IPS DF 4.7 (cell line): Measurements from ENCODE around the gene COL1A2.

Experiments
- DNase-seq: peaks from one replicate; pipeline ENCODE4 v3.0.0-alpha.2; 2013; ENCODE audit warnings: low spot score; ENCODE audit errors: extremely low read depth

The COL1A2 gene

DNA sequence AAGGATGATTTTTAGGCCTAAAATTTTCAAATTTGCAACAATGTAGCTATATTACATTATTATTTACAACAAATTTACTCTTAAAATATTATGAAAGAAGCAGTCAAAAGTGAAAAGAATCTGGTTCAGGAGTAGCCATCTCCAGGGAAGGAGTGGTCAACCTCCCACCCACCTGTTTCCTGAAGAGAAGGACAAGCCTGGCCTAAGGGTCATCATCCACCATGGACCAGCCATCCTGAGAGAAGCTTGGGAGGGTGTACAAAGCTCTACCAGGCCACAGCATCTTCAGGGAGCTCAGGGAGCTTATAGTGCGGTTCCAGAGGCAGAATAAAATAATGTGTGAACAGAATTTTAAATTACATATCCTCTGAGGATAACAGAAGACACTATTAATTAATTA, 38.1 kb downstream of the COL1A2 start:
- no peak for DNase-seq

DNA sequence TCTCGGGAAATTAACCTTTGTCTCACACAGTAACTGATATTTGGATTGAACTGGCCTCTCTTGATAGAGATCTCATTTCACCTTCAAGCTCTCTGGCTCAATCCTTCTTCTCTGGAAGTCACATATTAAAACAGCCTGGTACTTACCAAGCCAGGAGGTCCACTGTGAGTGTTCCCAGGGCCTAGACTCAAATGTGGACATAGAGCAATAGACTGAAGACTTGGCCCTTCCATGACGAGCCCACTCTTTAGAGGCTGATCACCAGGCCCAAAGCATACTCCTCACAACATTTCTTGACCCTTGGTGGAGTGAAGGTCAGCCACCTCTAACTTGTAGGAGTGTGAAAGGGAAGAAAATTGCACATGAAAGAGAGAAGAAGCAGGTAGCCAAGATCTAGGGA, 38.5 kb downstream of the COL1A2 start:
- DNase-seq: no peak

DNA sequence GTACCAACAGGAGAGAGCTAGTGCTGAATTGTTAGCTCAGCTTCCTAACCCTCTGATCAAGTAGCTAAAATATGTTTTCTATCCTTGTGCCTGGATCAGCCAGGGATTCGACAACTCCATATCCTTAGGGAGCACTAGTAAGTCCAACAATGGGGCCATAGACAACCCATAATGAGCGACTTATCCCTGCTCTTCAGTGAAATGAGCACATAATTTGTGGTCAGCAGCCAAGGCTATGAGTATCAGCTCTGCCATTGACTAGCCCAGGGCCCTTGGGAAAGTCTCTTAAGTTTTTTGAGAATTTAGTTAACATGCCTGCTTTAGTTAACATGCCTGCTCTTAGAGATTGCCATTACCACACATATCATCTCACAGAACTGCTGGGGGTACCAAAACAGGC, 39.3 kb downstream of the COL1A2 start:
- no peak for DNase-seq

DNA sequence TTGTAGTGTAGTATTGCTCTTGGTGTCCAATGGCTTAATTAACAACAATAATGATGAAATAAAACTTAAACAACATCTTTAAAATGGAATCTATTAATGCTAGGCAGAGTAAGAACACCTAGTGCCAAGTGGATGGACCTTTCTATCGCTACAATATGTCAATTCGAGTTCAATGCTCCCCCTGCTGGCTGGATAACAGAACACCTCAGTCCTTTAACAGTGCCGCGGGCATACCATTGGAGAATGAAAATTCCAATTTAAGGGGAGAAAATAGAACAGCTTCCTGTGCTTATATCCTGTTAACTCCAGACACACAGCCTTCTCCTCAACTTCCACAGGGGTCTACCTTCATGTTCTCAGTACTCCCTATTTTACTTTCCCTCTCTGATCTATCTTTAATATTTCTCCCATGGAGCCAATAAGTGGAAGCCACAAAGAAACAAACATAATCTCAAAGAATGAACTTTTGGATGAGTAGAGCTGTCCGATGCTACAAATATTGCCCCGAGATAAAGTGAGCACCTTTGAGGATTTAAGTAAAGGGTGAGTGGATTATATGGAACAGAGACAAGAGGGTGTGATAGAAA, 41.4 kb downstream of the COL1A2 start:
- DNase-seq: peak; percentile 64

DNA sequence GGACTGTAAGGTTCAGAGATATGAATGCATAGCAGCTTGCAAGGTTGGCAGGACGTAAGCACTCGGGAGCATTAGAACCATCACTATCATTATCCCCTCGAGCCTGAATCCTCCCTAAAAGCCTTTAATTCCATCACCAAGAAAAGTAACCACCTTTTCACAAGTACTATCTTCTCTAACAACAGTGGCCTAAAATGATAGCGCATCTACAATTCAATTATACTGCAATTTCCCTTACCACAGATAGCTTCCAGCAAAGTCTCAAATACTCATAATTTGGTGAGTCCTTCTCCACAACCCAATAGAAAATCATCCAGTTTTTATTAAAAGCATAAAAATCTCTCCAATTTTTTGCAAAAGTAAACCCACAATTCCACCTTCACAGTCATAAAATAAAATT, 42.0 kb downstream of the COL1A2 start:
- DNase-seq: no peak

DNA sequence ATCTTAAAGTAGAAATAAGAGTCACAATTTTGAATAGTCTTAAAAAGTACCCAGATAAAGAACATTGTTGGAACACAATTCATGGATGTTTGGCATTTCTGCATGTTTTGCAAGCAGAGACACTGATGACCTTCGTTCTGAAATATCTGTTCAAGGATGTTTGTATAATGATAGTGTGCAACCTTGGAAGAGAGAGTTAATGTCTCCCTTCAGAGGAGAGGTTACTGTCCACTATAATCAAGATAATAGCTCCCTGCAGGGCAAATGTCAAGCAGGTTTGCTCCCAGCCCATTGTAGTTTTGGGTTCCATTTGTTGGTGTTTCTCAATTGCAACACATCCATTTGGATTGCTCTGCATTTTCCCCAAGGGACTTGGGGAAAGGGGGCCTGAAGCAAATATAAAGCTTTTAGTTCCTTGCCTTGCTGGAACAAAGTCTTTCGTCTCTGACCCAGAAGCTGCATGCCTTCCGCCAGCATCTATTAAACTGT, 45.2 kb downstream of the COL1A2 start:
- DNase-seq: no peak

DNA sequence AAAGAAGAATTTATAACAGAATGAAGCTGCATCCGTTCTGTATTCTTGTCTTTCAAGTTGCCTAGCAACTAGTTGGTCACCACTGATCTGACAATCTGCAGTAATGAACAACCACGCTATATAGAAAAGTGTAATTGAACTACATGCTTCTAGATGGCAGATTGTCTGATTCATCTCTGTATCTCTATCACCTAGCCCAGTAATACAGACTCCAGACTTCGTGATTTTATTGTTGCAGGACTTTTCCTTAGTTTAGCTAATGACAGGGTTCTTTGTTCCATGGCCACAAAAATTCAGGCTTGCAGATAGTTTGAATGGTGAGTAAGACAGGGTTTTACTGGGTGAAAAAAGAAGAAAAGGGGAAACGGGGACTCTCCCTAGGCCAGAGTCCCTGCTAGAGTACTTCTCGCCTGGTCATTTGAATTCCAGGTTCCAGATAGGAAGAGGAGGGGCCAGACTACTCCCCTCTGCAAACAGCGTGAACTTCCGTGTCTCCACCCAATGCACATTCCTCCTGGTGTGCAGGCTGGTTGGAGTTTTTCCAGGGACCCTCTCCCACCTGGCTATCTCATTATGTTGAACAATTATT, 45.9 kb downstream of the COL1A2 start:
- DNase-seq: no peak

DNA sequence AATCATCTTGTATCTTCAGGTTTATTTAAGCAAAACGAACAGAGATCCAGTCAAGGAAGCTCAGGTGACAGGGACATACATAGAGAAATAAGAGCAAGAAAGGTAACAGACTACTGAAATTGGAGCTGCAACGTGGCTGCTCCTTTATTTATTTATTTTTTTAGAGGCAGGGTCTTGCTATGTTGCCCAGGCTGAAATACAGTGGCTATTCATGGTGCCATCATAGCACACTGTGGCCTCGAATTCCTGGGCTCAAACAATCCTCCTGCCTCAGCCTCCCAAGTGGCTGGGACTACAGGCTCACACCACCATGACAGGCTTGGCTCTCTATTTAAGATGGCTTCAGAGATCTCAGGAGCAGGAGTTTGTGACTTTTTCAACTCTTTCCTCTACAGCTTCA, 46.4 kb downstream of the COL1A2 start:
- no peak for DNase-seq

DNA sequence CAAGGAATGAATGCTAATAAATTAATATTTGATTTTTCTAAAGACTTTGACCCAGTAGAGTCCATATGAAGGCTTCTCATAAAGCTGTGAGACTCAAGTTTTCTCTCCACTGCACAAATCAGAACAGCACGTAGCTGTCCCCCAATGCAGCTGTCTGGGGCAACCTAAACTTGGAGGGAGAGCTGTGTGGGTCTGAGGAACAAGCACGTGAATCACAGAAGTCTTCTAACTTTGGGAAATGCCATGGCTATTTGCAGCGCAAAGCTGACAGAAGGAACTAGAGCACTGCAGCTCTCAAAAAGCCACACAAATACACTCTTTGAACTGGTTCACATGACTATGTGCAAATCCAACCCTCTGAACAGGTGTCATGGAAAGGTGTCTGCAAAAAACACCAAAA, 47.9 kb downstream of the COL1A2 start:
- no peak for DNase-seq

DNA sequence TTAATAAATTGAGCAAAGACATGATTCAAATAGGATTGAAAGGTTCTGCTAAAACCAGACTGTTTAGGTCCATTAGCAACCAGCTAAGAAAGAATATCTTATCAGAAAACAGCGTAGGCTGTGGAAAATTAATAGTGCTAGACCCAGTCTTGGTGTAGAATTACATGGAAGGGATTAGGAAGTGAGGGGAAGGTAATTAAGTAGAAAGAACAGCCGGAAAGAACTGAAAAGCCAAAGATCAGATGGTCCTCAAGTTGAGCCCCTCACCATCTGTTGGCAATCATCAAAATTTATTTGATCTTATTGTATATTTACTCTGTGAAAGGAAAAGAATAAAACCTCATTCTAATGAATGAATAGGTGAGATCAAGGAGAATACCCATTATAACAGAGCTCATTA, 50.1 kb downstream of the COL1A2 start:
- DNase-seq: no peak

DNA sequence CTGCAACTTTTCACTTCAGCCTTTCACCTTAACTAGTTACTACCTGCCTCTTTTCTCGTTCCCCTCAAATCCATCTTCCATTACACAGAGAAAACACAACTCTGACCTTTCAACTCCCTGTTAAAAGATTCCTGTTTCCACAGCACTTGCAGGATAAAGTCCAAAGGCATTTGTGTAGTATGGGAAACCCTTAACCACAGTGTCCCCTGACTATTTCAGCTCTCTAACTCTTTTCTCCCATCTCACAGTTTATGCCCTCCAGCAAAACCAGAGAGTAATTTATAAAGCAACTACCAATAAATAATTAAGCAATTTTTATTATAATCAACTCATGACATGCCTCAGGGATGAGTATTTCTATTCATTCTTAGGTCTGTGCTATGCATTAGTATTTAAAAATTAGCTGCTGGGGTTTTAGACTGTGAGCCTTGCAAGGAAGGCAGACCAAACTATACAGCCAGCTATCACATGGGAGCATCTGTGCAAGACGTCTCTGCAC, 51.0 kb downstream of the COL1A2 start:
- no peak for DNase-seq

DNA sequence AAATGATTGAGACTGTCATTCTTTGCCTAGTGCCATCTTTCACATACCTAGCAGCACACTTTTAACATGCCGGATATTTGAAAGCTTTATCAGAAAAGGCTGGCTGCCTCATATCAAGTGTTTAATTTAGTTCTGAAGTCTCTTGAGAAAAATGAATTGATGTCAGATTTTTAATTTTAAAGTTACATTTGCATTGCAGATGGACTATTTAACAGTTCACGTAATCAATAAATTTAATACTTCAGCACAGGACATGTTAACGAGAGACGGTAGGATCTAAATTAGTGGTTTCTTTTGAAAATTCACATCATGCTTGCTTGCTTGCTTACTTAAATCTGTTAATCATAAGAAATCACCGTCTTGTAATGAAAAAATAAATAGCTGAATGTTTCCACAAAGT, 51.6 kb downstream of the COL1A2 start:
- DNase-seq: no peak

DNA sequence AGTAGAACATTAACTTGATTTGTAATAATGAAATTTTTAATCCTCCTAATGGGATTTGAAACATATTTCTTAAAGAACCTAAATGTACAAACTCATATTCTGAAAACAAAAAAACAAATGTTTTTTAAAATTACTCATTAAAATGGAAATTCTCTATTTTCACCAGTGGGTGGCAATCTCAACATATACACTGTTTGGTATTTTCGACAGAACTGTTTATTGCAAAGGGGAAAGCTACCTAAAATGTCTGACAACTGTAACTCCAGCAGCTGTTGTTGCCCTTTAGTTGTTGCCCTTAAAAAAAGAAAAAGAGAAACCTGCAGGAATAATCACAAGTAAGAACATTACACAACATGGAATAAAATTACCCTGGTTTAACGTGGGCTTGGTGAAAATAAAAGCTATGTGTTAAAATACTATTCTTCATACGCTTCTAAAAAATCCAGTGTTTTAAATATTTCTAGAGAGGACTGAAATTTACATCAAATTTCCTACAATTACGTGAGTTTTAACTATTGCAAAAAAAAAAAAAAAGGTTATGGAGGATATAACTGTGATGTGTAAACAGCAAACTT, 54.5 kb downstream of the COL1A2 start:
- no peak for DNase-seq

DNA sequence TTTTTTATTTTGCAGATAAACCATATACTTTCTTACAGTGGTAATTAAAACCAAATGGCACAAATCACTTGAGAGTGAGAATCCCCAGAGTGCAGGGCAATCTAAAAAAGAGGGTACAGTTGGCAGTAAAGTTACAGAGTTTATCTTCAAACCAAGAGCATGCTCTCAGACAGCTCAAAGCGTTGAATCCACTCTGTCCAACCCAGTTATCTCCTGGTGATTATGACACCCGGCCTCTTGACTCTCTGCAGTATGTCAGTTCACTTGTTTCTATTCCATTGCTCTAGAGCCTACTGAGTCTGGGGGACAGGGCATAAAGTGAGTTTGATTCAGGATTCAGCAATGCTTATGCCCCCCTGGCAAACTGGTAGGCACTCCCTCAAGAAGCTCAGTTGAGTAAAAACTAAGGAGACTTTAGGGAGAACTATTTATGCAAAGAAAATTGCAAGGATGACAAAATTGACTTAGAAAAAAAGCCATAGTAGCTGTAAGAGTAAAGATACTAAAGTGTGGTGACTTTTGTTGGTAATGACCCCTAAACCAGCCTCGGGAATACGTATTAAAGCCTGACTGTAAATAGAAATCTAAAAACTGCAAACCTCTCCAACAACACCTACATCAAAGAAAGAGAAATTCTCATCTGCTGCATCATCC, 55.5 kb downstream of the COL1A2 start:
- DNase-seq: no peak

DNA sequence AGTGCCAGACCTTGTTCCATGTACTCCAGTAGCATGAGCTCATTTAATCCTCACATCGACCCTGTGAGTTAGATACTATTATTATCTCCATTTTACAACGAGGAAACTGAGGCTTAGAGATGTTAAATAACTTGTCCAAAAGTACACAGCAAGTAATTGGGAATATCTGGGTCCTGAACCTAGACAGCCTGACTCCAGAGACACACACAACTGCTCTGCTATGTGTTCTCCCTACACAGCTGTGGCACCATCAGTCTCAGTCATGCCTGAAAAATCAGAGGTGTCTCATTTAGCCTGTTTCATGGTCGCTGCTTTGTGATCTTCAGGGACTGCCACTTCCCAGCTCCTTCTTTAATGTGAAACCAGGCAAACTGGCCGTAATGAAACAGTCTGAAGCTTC, 56.5 kb downstream of the COL1A2 start:
- no peak for DNase-seq

DNA sequence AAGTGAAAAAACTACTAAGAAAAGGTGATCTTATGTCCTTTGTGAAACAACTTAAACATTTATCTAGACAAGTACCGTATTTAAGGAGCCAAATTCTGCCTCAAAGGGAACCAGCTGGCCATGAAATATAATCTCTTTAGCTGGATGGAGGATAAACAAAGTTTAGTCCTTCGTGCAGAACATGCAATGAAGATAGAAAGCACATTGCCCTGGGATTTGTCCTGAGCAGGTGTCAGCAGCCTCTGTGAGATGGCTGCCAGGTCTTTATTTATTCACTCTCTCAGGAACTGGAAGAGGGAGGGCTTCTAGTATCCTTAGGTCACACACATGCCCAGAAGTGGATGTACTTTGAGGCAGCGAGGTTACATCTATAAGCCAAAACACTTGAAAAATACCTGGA, 57.5 kb downstream of the COL1A2 start:
- DNase-seq: no peak

DNA sequence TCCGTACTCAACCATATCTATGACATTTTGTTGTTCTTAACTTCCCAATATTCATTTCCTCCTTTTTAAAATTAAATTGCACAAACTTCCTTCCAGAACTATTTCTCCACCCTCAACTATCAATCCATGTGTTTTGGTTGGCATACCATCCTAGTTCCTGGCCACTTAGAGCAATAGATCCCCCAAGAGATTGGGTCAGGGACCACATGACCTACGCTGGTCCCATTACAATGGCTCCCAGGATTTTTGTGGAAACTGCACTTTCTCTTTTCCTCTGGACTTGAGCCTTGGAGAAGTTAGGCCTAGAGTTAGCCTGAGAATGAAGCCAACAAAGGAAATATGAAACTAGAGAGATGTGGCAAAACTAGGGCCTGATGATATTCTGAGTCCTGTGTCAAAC, 59.2 kb downstream of the COL1A2 start:
- no peak for DNase-seq

DNA sequence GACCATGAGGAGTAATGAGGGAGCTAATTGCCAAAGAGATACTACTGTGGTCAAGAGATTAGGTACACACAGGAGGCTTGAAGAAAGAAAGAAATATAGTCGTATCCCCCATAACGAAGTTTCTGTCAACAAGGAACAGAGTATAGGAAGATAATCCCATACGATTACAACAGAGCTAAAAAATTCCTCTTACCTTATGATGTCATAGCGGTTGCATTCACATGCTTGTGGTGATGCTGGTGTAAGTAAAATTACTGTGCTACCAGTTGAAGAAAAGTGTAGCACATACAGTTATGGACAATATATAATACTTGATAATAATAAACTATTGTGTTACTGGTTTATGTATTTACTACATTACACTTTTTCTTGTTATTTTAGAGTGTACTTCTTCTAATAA, 63.3 kb downstream of the COL1A2 start:
- no peak for DNase-seq

DNA sequence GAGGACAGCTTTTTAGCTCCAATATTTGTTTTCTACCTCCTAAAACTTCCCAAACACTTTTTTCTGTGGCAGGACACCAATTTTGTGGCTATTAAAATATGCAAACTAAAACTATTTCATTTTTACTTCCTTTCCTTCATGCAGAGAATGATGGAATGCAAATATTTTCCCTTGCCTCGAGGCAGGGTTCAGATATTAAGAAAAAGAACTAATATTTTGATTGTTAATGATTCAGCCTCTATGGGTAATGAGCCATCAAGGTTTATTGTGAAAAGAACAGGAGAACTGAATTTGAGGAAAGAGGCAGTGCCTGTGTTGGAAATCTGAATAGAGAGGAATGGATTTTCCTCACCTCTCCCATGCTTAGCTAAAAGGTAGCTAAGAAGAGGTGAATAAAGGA, 71.8 kb downstream of the COL1A2 start:
- DNase-seq: no peak

DNA sequence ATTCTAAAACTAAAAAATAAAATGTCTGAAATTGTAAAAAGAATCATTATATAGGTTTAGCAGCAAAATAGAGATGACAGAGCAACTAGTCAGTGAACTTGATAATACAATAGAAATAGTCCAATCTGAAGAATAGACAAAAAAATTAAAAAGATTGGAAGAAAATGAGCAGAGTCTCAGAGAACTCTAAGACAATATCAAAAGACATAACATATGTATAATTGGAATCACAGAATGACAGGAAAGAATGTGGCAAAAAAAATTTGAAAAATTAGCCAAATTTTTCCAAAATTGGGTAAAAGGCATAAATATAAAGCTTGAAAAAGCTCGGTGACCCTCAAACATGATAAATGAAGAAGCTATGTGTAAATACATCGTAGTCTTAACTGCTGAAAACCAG, 76.9 kb downstream of the COL1A2 start:
- DNase-seq: no peak

DNA sequence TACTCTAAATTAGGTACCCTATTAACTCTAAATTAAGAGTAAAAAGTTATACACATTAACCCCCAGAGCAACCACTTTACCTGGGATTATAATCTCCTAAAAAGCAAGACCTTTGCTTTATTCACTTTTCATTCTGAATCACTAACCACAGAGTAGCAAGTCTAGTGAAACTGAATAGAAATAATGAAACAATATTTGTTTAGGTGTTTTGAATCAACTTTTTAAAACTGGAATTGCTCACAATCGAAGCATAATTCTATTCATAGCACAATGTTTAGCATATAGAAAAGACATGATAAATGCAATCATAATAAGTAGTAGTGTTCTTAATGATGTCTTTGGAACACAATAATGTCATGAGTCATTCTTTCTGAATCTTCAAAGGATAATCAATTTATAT, 77.9 kb downstream of the COL1A2 start:
- DNase-seq: no peak

DNA sequence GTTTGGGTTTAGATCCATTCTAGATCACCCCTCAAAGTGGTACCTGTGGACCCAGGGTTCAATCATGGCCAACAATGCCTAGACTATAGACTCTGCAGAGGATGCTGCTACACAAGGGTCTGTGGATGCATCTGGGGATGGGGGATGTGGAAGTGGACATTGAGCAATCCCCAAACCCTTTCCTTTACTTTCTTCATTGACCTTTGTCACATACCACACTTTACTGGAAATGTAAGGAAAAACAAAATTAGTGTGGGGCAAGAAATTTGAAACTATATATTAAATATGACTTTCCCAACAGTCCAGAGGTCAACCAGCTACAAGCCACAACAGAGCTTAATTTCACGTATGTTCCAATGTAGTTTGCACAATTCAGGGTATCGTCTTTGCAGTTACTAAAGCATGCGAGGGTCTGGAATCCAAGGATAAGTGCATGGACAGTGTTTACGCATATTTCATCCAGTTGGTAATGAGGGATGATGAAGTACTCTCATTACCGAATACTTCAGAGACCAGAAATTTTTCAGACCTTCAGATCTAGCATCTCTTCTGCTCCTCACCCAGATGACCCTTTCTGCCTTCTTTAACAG, 81.7 kb downstream of the COL1A2 start:
- no peak for DNase-seq
